NCI-H2171 (cell line): Measurements from ENCODE around the gene CITED2.
"Not testable (repeated sequence)": the region's sequence is repeated elsewhere in the genome, so short reads cannot be mapped to it uniquely, and the experiment has no call there.

ENCODE experiments used
- DNase-seq: peaks from one replicate; lab custom pipeline; 2025; lab: John Stamatoyannopoulos, UW

The CITED2 gene

GRCh38 chr6:139374357-139375225 is at the start of gene CITED2:
Gene CITED2 (minus strand): TSS chr6:139374648. CDS start chr6:139373944, 704 bp downstream.
- peak; percentile 93 for DNase-seq

GRCh38 chr6:139423037-139423703 is 48.7 kb upstream of the CITED2 start:
- no peak for DNase-seq

- no peak for DNase-seq
Observed at GRCh38 chr6:139422105-139423036, 47.9 kb upstream of the CITED2 start.

- no peak for DNase-seq
Observed at GRCh38 chr6:139418481-139419132, 44.2 kb upstream of the CITED2 start.

- DNase-seq = no peak
Observed at GRCh38 chr6:139416146-139416545, 41.7 kb upstream of the CITED2 start.

- no peak for DNase-seq
Observed at GRCh38 chr6:139415365-139415764, 40.9 kb upstream of the CITED2 start.

- not testable (repeated sequence) for DNase-seq
Observed at GRCh38 chr6:139412103-139412502, 37.7 kb upstream of the CITED2 start.

GRCh38 chr6:139409026-139409425 is 34.6 kb upstream of the CITED2 start:
- no peak for DNase-seq

- DNase-seq = no peak
Observed at GRCh38 chr6:139407718-139408222, 33.3 kb upstream of the CITED2 start.

GRCh38 chr6:139406577-139407343 is 32.3 kb upstream of the CITED2 start:
- DNase-seq = no peak

- DNase-seq = no peak
Observed at GRCh38 chr6:139402876-139403386, 28.5 kb upstream of the CITED2 start.

- no peak for DNase-seq
Observed at GRCh38 chr6:139398658-139399057, 24.2 kb upstream of the CITED2 start.

- no peak for DNase-seq
Observed at GRCh38 chr6:139395891-139396301, 21.4 kb upstream of the CITED2 start.

GRCh38 chr6:139395371-139395770 is 20.9 kb upstream of the CITED2 start:
- no peak for DNase-seq

- no peak for DNase-seq
Observed at GRCh38 chr6:139394027-139394649, 19.7 kb upstream of the CITED2 start.

GRCh38 chr6:139392794-139393193 is 18.3 kb upstream of the CITED2 start:
- no peak for DNase-seq

GRCh38 chr6:139391709-139392108 is 17.3 kb upstream of the CITED2 start:
- DNase-seq = no peak

- DNase-seq = no peak
Observed at GRCh38 chr6:139390447-139390846, 16.0 kb upstream of the CITED2 start.

GRCh38 chr6:139388384-139388783 is 13.9 kb upstream of the CITED2 start:
- no peak for DNase-seq

GRCh38 chr6:139386404-139386803 is 12.0 kb upstream of the CITED2 start:
- DNase-seq = no peak
